WERI-Rb-1 (cell line): ENCODE results near the gene STRAP.

Experiments used
- DNase-seq: peaks from one replicate; pipeline ENCODE4 v3.0.0-alpha.2; 2020
- H3K27ac ChIP-seq: fragments of 250-450 bp; sonication (Bioruptor Pico); 2 replicates; pipeline ENCODE4 v1.5.1; 2020; ENCODE audit warnings: mild to moderate bottlenecking, moderate library complexity
- H3K27me3 ChIP-seq: fragments of 250-450 bp; sonication (Bioruptor Pico); 2 replicates; pipeline ENCODE4 v1.5.1; 2021; ENCODE audit warnings: mild to moderate bottlenecking, low read depth, moderate library complexity; ENCODE audit not compliant: insufficient read depth, severe bottlenecking
- H3K36me3 ChIP-seq: fragments of 250-450 bp; sonication (Bioruptor Pico); 2 replicates; pipeline ENCODE4 v1.5.1; 2020; ENCODE audit warnings: mild to moderate bottlenecking, moderate library complexity
- H3K4me3 ChIP-seq: 2 replicates; pipeline ENCODE4 v1.5.1; 2011; ENCODE audit warnings: low read depth, mild to moderate bottlenecking, control low read depth, low read length
- H3K9me3 ChIP-seq: fragments of 250-450 bp; sonication (Bioruptor Pico); 2 replicates; pipeline ENCODE4 v1.5.1; 2021; ENCODE audit warnings: mild to moderate bottlenecking, moderate library complexity; ENCODE audit not compliant: severe bottlenecking
- CTCF ChIP-seq: IDR thresholded peaks from 2 replicates; pipeline ENCODE4 v1.5.1; 2011; ENCODE audit warnings: low read depth, mild to moderate bottlenecking, control low read depth, inconsistent platforms, low read length

STRAP gene

GRCh38 chr12:15932327-15932726 is 50.1 kb downstream of the STRAP start:
- TF ChIP-seq CTCF, result no peak
- Histone ChIP-seq H3K27me3 (no peaks in the 10 kb centered on the region), H3K9me3 (no peaks in the 10 kb centered on the region), H3K36me3 (no peaks in the 10 kb centered on the region; the same call in none of the 2 replicates), H3K4me3 (no peak overlapping the region), H3K27ac (no peak overlapping the region)
- no peak for DNase-seq

- no peak for TF ChIP-seq CTCF
- Histone ChIP-seq H3K9me3 (no peaks in the 10 kb centered on the region), H3K4me3 (no peak overlapping the region), H3K36me3 (no peaks in the 10 kb centered on the region; the same call in none of the 2 replicates), H3K27ac (no peak overlapping the region), H3K27me3 (no peaks in the 10 kb centered on the region)
- no peak for DNase-seq
These were observed 50.8 kb downstream of the STRAP start for GRCh38 chr12:15932971-15933370.

- no peaks in the 10 kb centered on the region for H3K9me3 ChIP-seq
- H3K4me3 ChIP-seq, result no peak overlapping the region
- H3K36me3 ChIP-seq, result no peaks in the 10 kb centered on the region; the same call in none of the 2 replicates
- no peak for DNase-seq
- TF ChIP-seq CTCF, result no peak
- H3K27me3 ChIP-seq, result no peaks in the 10 kb centered on the region
- H3K27ac ChIP-seq, result no peak overlapping the region
These were observed 51.6 kb downstream of the STRAP start for GRCh38 chr12:15933751-15934150.

- TF ChIP-seq CTCF, result no peak
These were observed 54.6 kb downstream of the STRAP start for GRCh38 chr12:15936751-15937150.

GRCh38 chr12:15937902-15938301 is 55.7 kb downstream of the STRAP start:
- Histone ChIP-seq H3K9me3 (no peaks in the 10 kb centered on the region), H3K27me3 (no peaks in the 10 kb centered on the region), H3K36me3 (no peaks in the 10 kb centered on the region; the same call in 1 of the 2 replicates), H3K4me3 (no peak overlapping the region), H3K27ac (no peak overlapping the region)
- DNase-seq, result no peak
- no peak for TF ChIP-seq CTCF

More at GRCh38 chr12:15936751-15937150, 54.6 kb downstream of the STRAP start:
- H3K4me3 ChIP-seq, result no peak overlapping the region
- H3K27ac ChIP-seq, result no peak overlapping the region
- H3K27me3 ChIP-seq, result no peaks in the 10 kb centered on the region
- H3K36me3 ChIP-seq, result no peaks in the 10 kb centered on the region; the same call in 1 of the 2 replicates
- H3K9me3 ChIP-seq, result no peaks in the 10 kb centered on the region
- DNase-seq, result no peak

GRCh38 chr12:15939111-15939510 is 56.9 kb downstream of the STRAP start:
- Histone ChIP-seq H3K27ac (no peak overlapping the region), H3K36me3 (no peaks in the 10 kb centered on the region; the same call in 1 of the 2 replicates), H3K4me3 (no peak overlapping the region), H3K9me3 (no peaks in the 10 kb centered on the region), H3K27me3 (no peaks in the 10 kb centered on the region)
- TF ChIP-seq CTCF, result no peak
- no peak for DNase-seq
